Osteocyte (in vitro differentiated cells): ENCODE results near the gene MYL7. TPM values are rescaled to one million over a fixed set of nuclear protein-coding genes. Genes with fewer than 3 reads are reported as not detected.

Source experiments
- DNase-seq: peaks from one replicate; pipeline ENCODE4 v3.0.0; 2021; ENCODE audit warnings: mixed read lengths; ENCODE audit not compliant: unreplicated experiment; ENCODE audit errors: extremely low spot score
- H3K27ac Mint-ChIP-seq: one replicate; pipeline ENCODE4 v1.8.0; 2021; ENCODE audit warnings: mild to moderate bottlenecking, mixed read lengths; ENCODE audit not compliant: unreplicated experiment
- H3K27me3 Mint-ChIP-seq: one replicate; pipeline ENCODE4 v1.8.0; 2021; ENCODE audit warnings: mixed read lengths; ENCODE audit not compliant: unreplicated experiment
- H3K36me3 Mint-ChIP-seq: one replicate; pipeline ENCODE4 v1.8.0; 2021; ENCODE audit warnings: mixed read lengths; ENCODE audit not compliant: unreplicated experiment
- H3K4me1 Mint-ChIP-seq: one replicate; pipeline ENCODE4 v1.8.0; 2021; ENCODE audit warnings: mixed read lengths; ENCODE audit not compliant: unreplicated experiment
- H3K4me3 Mint-ChIP-seq: one replicate; pipeline ENCODE4 v1.8.0; 2021; ENCODE audit warnings: mild to moderate bottlenecking, moderate library complexity, mixed read lengths; ENCODE audit not compliant: unreplicated experiment
- H3K9me3 Mint-ChIP-seq: one replicate; pipeline ENCODE4 v1.8.0; 2021; ENCODE audit warnings: mixed read lengths; ENCODE audit not compliant: unreplicated experiment
- total RNA-seq: library from RNA; stranded (reverse); gene quantifications from 2 replicates; pipeline ENCODE4 v1.2.1, GENCODE V29; 2021
- TF ChIP-seq, protein P1 (sequence below): fragments of 200-600 bp; sonication (generic); IDR thresholded peaks from 2 replicates; pipeline ENCODE4 v1.5.0; 2021; ENCODE audit warnings: antibody characterized with exemption, mild to moderate bottlenecking, moderate library complexity

MYL7 gene
- total RNA-seq, 1 donor from 2014 or later = not detected

DNA sequence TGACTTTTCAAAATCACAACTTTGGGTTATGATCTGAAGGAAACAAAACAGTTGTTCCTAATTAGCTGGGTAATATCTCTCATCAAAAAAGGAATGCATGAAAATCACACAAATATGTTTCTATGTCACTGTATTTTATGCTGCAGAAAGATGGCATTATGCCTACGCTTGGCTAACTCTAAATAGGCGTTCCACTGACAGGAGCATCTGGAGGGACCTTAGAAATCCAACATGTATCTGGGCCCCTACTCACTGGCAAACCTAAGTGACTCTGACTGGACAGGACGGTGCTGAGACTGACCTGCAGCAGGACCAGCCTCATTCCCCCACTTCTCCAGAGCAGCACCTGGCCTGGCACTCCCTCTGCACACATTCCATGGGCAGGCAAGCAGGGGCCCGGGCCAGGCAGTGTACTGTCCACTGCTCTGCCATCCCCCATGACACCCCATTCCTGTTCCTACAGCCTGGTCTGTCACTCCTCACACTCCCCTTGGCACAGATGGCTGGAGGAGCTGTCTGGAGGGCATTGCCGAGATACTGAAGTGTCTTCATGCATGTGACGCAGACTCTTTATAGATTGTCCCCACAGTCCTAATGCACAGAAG lies 2.6 kb upstream of the MYL7 start:
- Mint-ChIP-seq H3K4me1 (peaks cover 3% of the 10 kb centered on the region), H3K27me3 (peaks cover 6% of the 10 kb centered on the region), H3K4me3 (no peak overlapping the region), H3K9me3 (no peaks in the 10 kb centered on the region), H3K36me3 (no peaks in the 10 kb centered on the region), H3K27ac (no peak overlapping the region)
- DNase-seq = no peak
- TF ChIP-seq, protein P1, sequence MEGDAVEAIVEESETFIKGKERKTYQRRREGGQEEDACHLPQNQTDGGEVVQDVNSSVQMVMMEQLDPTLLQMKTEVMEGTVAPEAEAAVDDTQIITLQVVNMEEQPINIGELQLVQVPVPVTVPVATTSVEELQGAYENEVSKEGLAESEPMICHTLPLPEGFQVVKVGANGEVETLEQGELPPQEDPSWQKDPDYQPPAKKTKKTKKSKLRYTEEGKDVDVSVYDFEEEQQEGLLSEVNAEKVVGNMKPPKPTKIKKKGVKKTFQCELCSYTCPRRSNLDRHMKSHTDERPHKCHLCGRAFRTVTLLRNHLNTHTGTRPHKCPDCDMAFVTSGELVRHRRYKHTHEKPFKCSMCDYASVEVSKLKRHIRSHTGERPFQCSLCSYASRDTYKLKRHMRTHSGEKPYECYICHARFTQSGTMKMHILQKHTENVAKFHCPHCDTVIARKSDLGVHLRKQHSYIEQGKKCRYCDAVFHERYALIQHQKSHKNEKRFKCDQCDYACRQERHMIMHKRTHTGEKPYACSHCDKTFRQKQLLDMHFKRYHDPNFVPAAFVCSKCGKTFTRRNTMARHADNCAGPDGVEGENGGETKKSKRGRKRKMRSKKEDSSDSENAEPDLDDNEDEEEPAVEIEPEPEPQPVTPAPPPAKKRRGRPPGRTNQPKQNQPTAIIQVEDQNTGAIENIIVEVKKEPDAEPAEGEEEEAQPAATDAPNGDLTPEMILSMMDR = no peak

DNA sequence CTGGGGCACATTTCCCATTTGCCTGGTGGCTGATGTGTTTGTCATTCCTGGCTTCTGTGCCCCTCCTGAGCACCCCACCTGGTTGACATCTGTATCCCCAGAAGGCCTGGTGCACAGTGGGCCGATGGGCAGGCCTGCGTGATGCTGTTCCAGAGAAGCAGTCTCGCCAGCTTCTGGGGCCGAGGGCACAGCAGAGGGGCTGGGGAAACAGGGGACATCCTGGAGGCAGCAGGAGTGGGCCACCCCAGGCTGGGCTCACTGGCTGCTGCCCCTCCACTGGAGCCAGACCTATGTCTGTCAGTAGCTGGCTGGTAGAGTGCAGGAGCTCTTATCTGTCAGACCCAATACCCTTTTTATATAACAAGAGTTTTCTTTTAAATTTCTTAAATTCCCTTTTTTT lies 896 bp upstream of the MYL7 start:
- H3K27ac Mint-ChIP-seq = no peak overlapping the region
- H3K4me3 Mint-ChIP-seq = no peak overlapping the region
- peaks cover 8% of the 10 kb centered on the region for H3K27me3 Mint-ChIP-seq
- no peak for DNase-seq
- peaks cover 3% of the 10 kb centered on the region for H3K4me1 Mint-ChIP-seq
- H3K9me3 Mint-ChIP-seq = no peaks in the 10 kb centered on the region
- TF ChIP-seq, protein P1 = no peak
- no peaks in the 10 kb centered on the region for H3K36me3 Mint-ChIP-seq

DNA sequence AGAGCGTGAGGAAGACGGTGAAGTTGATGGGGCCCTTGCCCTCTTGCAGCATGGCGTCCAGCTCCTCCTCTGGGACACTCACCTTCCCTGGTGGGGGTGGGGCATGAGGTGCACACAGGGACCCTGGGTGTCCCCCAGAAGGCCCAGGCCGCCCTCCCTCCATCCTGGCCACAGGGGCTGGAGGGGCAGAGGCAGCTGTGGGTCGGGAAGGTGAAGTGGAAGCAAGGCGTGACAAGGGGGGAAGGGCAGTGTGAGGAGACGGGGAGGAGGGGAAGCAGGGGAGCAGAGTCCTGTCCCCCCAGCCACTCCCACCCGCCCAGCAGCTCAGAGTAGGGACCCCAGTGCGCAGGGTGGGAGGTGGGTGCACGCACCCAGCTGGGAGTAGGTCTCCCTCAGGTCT lies 791 bp downstream of the MYL7 start:
- peaks cover 8% of the 10 kb centered on the region for H3K27me3 Mint-ChIP-seq
- no peaks in the 10 kb centered on the region for H3K36me3 Mint-ChIP-seq
- no peaks in the 10 kb centered on the region for H3K9me3 Mint-ChIP-seq
- DNase-seq = no peak
- H3K27ac Mint-ChIP-seq = no peak overlapping the region
- H3K4me3 Mint-ChIP-seq = no peak overlapping the region
- TF ChIP-seq, protein P1 = no peak
- no peaks in the 10 kb centered on the region for H3K4me1 Mint-ChIP-seq

DNA sequence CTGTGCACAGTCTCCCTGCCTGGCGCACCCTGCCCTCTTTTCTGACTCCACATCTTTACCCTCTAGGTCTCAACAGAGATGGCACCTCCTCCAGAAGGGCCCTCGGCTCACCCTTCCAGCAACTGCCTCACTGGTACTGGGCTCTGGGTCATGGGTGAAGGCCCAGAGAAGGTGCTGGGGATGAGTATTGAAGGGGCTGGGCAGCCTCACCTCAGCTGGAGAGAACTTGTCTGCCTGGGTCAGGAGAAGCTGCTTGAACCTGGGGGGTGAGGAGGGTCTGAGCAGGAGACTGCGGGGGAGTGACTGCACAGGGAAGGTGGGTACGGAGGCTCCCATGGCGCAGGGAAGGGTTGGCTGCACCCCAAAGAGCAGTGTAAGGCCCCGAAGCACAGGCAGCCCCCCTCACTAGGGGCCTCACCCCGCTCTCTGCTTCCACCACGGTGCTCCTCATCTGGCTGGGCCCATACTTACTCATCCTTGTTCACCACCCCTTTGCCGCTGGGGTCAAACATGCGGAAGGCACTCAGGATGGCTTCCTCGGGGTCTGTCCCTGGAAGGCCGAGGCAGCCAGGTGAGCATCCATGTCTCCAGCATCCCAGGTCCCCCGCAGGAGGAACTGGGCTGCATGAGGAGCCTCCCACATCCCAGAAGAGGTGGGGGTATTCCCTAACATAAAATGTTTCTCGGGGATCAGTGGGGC lies 1.7 kb downstream of the MYL7 start:
- Mint-ChIP-seq H3K9me3 (no peaks in the 10 kb centered on the region), H3K4me3 (no peak overlapping the region), H3K27ac (no peak overlapping the region), H3K27me3 (peaks cover 4% of the 10 kb centered on the region), H3K4me1 (no peaks in the 10 kb centered on the region), H3K36me3 (no peaks in the 10 kb centered on the region)
- no peak for DNase-seq
- TF ChIP-seq, protein P1 = no peak

DNA sequence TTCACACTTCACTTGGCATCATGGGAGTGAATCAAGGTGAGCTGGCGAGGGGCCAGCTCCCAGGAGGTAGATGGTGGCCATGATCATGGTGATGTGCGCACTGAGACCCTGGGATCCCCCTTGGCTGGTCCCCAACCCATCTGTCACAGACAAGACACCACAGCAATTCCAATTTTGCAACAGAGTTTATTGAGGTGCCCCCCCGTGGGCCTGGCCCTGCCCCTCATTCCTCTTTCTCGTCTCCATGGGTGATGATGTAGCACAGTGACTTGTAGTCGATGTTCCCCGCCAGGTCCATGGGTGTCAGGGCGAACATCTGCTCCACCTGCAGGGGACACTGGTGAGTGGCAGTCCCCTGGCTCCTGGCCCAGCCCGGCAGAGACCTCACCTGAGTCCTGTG lies 2.4 kb downstream of the MYL7 start:
- Mint-ChIP-seq H3K4me1 (no peaks in the 10 kb centered on the region), H3K4me3 (no peak overlapping the region), H3K36me3 (no peaks in the 10 kb centered on the region), H3K9me3 (no peaks in the 10 kb centered on the region), H3K27me3 (peaks cover 8% of the 10 kb centered on the region), H3K27ac (no peak overlapping the region)
- no peak for DNase-seq
- TF ChIP-seq, protein P1 = no peak
